Posterior cingulate gyrus (tissue), 11 donors: ENCODE data around the gene CXCR5.
A peak's percentile ranks its signal among the peaks of the same experiment; 100 is the strongest.

ENCODE experiments used
- DNase-seq, 10 donors: peaks; one replicate each; pipeline versions ENCODE4 v3.0.0 to v3.0.0-alpha.2; 2020 to 2021; ENCODE audit warnings: mixed read lengths in 3 of 10
- intact Hi-C: fragments of 100-400 bp; cut with DNase I; formaldehyde crosslinking; loops from one replicate; pipeline ENCODE4 v1.15.1; 2023

Gene CXCR5

DNA sequence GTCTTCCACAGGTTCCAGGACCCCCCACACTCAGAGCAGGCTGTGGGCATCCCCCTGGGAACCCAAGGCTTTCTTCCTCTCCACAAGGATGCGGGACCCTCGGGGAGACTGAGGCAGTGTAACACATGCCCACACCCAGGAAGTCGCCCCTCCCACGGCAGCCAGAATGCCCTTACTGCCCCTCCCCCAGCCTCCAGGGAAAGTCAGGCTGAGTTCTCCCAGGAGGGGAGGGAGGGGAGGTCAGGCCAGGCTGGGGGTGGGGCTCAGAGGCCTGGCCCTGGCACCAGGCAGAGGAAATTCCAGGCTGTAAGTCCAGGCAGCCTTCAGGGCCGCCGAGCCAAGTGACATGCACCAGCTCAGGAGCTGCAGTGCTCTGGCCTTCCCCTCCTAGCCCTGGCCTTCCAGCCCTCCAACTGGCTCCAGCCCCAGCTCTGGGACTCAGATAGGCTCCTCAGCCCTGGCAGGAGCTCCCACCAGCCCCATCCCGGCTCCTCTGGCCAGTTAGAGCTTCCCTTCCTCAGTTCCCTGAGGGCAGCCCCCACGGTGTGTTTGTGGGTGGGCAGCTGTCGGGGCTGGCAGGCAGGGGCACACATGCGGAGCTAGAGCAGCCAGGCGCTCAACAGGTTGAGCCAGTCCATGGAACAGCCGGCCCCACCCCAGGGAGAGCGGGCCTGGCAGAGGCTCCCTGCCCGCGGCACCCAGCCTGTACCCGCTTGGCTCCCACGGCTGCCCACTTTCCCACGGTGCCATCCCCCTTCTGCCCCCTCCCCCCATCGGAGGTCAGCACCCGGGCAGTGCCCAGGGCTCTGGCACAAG is 38.4 kb downstream of the CXCR5 start:
- intact Hi-C loops: no loop called here
- peak in 4 of 10 donors; percentile 66 to 90 (median 86) for DNase-seq

DNA sequence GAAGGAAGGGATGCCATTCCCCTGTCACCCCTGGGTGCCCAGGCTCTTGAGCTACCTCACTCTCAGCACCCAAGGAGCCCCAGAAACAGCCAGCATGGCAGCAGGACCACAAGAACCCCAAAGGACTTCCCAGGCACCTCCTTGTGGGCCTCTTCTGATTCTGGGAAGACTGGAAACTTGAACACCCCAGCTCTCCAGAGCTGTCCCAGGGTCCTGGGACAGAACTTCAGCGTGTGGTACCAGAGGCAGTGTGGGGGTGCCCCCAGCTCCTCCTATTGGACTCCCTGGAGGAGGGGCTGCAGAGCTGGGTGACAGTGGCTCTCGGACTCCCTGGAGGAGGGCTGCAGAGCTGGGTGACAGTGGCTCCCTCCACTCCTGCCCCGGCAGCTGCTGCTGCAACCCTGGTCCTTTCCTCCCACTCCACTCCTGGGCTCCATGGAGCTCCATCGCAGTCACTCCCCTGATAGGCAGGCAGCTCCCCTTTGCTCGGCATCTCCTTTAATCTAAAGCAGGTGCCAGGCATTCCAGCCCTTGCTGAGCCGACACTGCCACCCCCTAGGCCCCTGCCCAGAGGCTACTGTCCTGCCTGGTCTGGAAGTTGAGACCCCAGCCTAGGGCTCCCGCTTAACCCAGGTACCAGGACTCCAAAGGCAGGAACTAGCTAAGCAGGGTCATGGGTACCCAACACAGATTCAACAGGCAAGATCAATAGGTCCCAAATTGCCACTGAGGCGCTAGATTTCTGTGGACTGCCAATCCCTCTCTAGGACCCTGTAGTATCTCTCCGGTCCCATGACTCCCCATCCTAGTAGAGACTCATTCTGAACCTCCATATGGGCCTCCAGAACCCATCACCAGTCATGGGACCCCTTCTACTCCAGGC is 39.3 kb downstream of the CXCR5 start:
- peak in 3 of 10 donors; percentile 55 to 81 (median 57) for DNase-seq
- intact Hi-C loops: no loop called here

DNA sequence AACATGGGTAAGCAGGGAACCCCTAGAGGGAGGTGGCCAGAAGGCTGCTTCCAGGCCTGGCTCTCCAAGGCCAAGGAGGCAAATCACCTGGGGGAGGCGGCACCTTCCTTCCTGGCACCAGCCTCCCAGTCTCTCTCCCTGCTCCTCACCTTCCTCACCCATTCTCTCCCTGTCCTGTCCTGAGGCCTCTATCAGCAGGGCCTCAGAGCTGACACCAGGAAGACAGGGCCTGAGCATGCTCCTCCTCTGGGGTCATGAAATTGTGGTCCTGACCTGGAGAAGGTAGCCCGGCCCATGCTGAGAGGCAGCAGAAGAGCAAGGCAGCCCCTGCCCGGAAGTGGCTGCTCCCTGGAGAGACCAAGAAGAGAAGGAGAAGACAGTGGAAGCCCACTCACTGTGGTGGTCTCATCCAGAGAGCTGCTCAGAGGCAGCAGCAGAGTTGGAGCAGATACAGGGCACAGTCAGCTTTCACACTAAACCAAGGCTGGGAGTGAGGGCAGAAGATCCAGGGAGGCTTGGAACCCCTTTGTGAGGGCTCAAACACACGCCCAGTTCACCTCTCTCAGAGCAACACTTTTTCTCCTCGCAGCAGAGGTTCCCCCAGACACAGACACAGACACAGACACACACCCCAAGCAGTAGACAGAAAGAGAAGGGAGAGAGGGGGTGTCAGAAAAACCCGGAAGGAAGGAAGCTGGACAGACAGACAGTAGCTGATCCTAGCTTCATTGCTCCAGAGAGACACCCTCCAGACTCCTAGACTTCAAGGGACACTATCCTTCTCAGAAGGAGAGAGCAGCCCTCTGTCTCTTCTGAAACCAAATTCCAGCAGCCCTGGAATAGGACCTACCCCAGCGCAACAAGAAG is 40.3 kb downstream of the CXCR5 start:
- intact Hi-C loops: no loop called here
- peak in 2 of 10 donors; percentile 39 to 55 for DNase-seq

DNA sequence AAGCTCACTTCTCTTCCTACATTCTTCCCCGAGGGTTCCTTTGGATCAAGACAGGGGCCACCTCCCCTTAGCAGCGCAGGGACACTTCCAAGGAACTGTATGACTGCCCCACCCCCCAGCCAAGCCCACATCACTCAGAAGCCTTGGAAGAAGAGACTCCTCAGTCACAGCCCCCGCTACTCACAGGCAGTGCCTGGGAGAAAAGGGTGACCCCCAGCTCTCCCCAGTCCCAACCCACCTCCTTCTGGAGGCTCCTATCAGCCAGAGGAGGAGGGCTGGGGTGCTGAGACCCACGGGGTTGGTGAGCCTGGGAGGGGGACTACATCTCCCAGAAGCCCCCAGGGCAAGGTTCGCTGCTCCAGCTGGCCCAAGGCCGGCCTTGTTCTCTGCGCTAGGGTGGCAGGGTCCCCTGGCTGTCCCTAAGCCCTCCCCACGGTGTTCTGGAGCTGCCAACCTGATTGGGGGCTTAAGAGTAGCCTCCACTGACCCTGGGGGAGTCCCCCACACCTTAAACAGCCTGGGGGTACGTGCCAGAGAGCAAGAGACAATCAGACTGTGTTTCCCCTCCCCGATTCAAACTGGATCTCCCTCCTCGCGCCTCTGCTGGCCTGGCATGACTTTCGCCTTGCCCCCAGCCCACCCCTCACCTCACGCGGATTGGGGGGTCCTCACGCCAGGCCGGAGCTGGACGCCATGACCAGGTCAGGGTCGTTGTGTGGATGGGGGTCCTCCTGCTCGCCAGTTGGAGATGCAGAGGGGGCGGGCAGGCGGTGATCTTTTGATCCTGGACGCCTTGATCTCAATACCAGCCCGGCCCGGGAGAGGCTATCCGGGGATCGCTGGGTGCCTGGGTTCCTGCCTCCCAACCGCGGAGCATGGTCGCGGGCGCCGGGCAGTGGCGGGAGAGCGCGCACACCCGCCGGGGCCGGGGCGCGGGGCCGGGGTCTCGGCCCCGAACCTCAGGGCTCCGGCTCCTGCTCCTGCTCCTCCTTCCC is 41.2 kb downstream of the CXCR5 start:
- DNase-seq: peak in 5 of 10 donors; percentile 60 to 92 (median 86)
- intact Hi-C loops: loop anchor here (5.0 kb wide), 1 partner anchor 133 kb away; the partner anchor contains the start of gene DDX6

DNA sequence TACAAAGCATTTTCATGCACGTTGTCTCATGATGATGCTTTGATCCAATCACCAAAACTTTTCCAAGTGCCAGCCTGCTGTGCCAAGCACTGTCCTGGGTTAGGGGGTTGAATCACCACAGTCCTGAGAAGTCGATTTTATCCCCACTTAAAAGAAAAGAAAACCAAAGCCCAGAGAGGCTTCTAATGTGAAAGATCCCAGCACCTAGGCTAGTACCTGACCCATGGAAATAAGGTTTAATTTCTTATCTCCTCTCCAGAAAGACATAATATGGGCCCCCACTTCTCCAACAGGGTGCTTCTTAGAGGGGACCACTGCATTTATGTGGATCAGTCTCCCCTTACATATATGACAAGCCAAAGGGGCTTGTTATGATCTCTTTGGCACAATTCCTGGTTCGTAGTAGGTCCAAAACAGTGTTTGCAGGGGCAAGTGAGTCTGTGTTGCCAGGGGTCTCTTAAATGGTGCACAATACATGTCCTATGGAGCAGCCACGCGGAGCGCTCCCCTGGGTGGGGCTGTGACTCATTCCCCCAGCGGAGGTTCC is 43.9 kb downstream of the CXCR5 start:
- DNase-seq: peak in 1 of 10 donors; percentile 2
- intact Hi-C loops: loop anchor here (1.0 to 5.0 kb wide), 2 partner anchors 18 to 135 kb away; partner anchors contain the start of gene DDX6

DNA sequence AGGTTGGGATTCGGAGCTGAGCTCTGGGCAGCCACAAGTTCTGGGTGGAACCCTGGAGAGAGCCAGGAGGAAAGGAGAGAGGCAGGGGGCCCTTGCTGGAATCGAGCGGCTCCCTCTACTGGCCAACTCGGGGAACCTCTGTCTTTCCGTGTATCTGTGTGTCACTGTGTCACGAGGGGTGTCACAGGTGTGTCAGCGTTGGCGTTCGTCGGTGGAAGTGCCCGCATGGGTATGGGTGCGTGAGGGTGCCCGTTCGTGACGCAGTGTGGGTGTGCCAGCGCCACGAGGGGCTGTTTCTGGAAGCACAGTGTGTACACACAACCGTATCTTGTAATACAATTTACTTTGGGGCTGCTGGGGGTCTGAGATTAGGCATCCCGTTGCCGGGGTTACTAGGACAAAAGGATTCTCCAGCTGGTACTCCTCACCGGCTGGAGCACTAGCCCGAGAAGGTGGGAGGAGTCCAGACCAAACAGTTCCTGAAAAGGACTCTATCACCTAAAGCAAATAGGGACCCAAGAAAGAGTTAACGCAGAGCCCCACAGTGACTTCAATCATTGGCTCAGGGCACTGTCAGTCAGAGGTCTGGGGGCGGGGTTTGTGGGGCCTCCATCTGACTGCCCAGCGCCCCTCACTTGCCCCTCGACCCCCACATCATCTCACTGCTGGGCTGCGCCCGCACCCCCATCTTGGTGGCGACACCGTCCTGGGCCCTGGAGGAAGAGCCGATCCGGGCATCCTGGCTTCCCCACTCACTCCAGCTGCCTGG is 44.6 kb downstream of the CXCR5 start:
- intact Hi-C loops: loop anchor here (1.0 to 5.0 kb wide), 2 partner anchors 19 to 136 kb away; partner anchors contain the start of gene DDX6
- peak; percentile 82 to 98 (median 92) for DNase-seq

DNA sequence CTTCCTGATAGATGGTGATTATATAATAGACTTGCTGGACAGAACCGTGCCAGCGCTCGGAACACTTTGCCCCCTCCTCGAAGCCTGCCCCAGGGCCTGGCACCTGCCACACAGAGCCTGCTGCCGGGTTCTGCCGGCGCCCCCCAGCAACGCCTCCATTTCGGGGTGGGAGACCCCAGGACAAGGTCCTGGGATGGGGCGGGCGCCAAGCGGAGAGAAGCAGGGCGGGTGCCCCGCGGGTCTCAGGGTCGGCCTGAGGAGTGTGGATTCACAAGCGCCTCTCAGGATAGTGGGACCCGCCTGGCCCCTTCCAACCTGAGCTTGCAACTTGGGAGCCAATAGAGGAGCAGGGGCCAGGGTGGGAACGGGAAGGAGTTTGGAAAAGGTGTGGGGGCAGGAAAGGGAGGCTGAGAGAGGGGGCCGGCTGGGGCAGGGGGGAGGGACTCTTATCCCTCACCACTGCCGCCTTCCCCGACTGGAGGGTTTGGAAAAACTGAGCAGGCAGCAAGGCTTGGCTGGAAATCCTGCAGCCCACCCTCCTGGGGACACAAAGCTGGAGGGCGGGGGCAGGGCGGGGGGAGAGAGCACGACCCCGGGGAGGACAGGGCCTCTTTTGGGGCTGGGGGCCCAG is 45.3 kb downstream of the CXCR5 start:
- intact Hi-C loops: loop anchor here (1.0 to 5.0 kb wide), 2 partner anchors 20 to 137 kb away; partner anchors contain the start of gene DDX6
- DNase-seq: peak in 2 of 10 donors; percentile 34 to 59

DNA sequence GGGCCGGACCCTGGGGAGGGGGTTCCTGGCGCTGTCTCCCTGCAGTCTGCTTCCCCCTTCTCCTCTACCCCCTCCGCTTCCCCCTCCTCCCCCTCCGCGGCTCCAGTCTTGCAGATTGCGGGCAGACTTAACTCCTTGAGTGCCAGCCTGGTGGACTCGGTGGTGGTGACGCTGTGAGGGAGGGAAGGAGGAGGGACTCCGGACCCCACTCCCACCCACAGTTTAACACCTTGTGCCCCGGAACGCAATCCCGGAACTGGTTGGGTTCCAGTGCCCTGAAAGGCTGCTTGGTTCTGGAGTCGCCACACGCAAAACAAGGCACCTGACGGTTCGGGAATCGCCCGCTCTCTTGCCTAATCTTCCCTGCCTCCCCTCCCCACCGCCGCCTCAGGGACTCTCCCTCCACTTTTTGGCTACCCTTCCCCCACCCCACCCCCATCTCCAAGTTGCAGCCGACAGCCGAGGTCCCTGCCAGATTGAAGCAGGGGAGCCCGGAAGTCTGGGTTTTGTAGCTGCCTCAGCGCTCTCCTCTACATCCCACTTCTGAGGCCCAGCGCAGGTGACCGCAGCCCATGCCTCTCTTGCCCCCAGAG is 45.9 kb downstream of the CXCR5 start:
- intact Hi-C loops: loop anchor here (5.0 kb wide), 1 partner anchor 137 kb away; the partner anchor contains the start of gene DDX6
- DNase-seq: peak; percentile 63 to 96 (median 82)

DNA sequence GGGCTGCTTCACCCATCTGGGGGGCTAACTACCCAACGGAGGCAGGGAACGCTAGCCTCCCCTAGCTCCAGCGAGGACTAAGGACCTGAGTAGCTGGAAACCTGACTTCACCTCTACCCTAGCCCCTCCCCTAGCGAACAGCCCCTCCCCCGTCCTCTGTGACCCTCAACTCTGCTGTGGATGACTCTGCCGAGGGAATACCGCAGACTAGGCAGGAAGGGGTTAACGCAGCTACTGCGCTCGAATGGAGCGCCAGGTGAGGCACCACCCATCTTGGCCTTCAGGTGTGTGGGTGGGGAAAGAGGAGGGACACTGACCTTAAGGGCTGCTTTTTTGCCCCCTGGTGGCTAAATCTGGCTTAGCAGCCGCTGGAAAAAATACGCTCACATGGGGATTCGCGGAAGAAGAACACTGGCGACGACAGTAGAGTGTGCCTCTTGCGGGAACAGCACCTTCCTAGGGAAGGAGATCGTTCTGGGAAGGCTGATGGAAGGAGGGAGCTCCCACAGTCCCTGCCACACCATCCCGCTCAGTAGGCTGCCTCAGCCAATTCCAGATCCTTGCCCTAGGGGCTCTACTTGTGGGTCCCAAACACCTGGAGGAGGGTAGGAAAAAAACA is 46.5 kb downstream of the CXCR5 start:
- intact Hi-C loops: no loop called here
- DNase-seq: peak; percentile 66 to 97 (median 84)

DNA sequence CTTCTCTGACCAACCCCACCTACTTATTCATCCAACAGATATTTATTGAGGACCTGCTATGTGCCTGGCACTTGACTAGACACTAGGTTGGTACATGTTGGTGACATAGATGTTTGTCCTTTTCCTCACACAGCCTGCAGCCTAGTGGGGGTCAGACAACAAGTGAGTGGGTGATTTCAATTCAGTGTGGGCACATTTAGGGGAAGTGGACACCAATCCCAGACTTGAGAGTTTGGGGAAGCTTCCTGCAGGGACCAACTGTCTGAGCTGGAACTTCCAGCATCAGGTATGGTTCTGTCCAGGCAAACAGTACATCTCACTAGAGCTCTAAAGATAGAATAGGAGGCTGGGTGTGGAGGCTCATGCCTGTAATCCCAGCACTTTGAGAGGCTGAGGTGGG is 47.9 kb downstream of the CXCR5 start:
- intact Hi-C loops: no loop called here
- DNase-seq: peak in 2 of 10 donors; percentile 2 to 12

DNA sequence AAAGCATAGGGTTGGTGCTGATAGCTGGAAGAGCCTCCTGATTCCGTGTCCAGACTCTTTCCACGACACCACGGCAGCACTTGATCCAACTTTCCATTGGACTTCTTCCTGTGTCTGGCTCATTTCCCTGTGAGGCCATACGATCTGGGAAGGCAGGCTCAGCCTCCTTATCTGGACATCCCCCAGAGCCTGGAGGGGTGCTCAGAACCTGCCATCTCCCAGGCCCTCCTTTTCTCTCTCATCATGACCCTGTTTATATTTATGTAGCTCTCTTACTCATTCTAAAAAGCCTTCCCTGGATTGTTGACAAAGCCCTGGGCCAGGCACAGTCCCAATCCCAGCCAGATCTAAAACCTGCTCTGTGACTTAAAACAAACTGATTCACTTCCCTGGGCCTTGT is 49.8 kb downstream of the CXCR5 start:
- peak in 3 of 10 donors; percentile 21 to 36 (median 24) for DNase-seq
- intact Hi-C loops: no loop called here

DNA sequence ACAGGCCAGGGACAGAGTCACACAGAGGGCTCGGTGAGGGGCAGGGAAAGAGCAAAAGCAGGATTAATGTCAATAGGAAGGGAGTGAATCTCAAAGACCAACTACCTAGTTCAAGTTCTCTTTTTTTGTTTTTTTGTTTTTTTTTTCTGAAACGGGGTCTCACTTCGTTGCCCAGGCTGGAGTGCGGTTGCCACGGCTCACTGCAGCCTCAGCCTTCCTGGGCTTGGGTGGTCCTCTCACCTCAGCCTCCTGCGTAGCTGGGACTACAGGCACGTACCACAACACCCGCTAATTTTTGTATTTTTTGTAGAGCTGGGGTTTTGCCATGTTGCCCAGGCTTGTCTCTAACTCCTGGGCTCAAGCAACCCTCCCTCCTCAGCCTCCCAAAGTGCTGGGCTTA is 51.7 kb downstream of the CXCR5 start:
- intact Hi-C loops: loop anchor here (5.0 kb wide), 1 partner anchor 33 kb away; no protein-coding TSS in a partner anchor
- DNase-seq: peak in 3 of 10 donors; percentile 26 to 55 (median 31)

DNA sequence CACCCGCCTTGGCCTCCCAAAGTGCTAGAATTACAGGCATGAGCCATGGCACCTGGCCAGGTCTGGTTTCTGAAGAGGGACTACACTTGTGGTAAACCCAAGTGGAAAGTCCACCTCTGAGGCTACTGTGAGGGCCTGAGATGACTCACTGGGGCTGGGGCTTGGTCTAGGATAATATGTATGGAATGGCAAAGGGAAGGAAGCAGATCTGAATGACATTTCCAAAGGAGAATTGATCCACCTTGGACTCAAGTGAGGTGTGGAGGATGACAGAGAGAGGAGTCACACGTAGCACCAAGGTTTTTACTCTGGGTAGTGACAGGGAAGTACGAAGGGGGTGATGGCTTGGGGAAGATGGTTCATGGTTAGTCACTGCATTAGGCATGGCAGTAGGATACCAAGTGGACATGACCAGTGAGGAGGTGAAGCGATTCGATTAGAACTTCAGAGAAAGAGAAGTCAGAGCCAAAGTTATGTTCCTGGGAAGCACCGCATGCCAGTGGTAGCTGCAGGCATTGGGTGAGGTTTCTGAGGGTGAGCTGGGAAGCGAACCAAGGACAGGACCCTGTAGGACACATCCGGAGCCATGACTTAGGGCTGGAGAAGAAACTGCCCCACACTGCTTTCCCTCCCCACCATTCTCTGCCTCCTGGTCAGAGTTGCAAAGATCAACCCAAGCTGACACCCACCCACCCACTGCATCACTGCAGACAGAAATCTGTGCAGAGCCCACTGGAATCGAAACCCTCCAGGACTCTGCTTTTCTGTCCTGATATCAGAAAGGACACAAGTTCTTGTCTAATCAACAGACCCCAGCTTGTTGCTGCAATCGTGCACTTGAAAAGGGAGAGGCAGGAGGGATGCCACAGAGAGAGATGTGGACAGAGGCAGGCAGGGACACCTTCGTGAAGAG is 55.1 kb downstream of the CXCR5 start:
- intact Hi-C loops: loop anchor here (5.0 kb wide), 1 partner anchor 36 kb away; no protein-coding TSS in a partner anchor
- DNase-seq: peak in 3 of 10 donors; percentile 17 to 67 (median 49)

DNA sequence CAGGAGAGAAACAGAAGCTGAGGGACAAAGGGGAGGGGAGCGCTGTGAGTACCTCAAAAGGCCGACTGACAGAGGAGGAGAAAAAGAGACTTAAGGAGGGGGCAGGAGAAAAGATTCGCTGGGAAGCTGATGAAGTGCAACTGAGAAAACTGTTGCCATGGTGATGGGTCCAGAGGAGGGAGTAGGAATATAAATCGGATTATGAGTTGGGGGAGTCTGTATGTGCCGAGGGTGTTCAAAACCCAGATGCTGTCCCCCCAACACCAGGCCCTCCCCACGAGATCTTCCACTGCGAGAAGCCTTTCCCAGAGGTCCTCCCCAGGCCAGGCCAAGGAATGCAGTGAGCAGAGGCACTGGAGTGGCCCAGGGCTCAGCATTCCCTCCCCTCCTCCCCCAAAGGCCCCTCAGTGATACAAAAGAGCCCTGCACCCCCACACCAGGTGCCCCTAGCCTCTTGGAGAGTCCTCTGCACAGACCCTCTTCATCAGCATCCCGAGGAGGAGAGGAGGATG is 55.8 kb downstream of the CXCR5 start:
- DNase-seq: peak in 2 of 10 donors; percentile 55 to 64
- intact Hi-C loops: loop anchor here (5.0 kb wide), 1 partner anchor 37 kb away; no protein-coding TSS in a partner anchor
